ENCODE results near the gene TIMP2.
"Not testable (repeated sequence)": the region's sequence is repeated elsewhere in the genome, so short reads cannot be mapped to it uniquely, and the experiment has no call there.

TIMP2 gene

GRCh38 chr17:78891406-78892061 is 33.7 kb downstream of the TIMP2 start:
- H3K4me3 ChIP-seq (ENCODE audit: low read depth, low read length) = no peak overlapping the region

GRCh38 chr17:78890498-78890897 is 34.7 kb downstream of the TIMP2 start:
- no peak overlapping the region for H3K4me3 ChIP-seq (ENCODE audit: low read depth, low read length)

DNA sequence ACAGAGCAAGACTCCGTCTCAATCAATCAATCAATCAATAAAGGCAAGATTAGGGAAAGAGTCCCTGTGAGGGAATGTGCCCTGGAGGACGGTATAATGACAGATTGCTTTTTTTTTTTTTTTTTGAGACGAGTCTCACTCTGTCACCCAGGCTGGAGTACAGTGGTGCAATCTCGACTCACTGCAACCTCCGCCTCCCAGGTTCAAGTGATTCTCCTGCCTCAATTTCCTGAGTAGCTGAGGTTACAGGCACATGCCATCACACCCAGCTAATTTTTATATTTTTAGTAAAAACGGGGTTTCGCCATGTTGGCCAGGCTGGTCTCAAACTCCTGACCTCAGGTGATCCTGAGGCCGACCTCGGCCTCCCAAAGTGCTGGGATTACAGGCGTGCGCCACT is 35.1 kb downstream of the TIMP2 start:
- not testable (repeated sequence) for H3K4me3 ChIP-seq (ENCODE audit: low read depth, low read length)

DNA sequence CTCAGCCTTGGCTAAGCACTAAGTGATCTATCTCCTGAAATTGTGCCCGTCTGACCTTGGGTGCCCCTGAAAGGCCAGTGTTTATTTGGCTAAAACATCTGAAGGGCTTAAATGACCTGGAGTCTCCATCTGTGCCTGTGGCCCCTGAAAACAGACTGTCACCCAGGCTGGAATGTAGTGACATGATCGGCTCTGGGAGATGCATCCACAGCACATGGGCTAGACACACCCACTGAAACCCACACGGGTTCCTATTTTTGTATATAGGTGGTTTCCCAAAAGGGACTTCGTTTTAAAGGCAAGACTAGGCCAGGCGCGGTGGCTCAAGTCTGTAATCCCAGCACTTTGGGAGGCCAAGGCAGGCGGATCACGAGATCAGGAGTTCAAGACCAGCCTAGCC is 35.7 kb downstream of the TIMP2 start:
- H3K4me3 ChIP-seq (ENCODE audit: low read depth, low read length) = no peak overlapping the region

- H3K4me3 ChIP-seq (ENCODE audit: low read depth, low read length) = no peak overlapping the region
Measured at GRCh38 chr17:78888941-78889518, 36.2 kb downstream of the TIMP2 start.

- H3K4me3 ChIP-seq (ENCODE audit: low read depth, low read length) = no peak overlapping the region
Measured at GRCh38 chr17:78886954-78887353, 38.2 kb downstream of the TIMP2 start.

- H3K4me3 ChIP-seq (ENCODE audit: low read depth, low read length) = no peak overlapping the region
Measured at GRCh38 chr17:78885956-78886355, 39.2 kb downstream of the TIMP2 start.

- H3K4me3 ChIP-seq (ENCODE audit: low read depth, low read length) = no peak overlapping the region
Measured at GRCh38 chr17:78884876-78885667, 40.1 kb downstream of the TIMP2 start.

- no peak overlapping the region for H3K4me3 ChIP-seq (ENCODE audit: low read depth, low read length)
Measured at GRCh38 chr17:78884148-78884825, 40.9 kb downstream of the TIMP2 start.

DNA sequence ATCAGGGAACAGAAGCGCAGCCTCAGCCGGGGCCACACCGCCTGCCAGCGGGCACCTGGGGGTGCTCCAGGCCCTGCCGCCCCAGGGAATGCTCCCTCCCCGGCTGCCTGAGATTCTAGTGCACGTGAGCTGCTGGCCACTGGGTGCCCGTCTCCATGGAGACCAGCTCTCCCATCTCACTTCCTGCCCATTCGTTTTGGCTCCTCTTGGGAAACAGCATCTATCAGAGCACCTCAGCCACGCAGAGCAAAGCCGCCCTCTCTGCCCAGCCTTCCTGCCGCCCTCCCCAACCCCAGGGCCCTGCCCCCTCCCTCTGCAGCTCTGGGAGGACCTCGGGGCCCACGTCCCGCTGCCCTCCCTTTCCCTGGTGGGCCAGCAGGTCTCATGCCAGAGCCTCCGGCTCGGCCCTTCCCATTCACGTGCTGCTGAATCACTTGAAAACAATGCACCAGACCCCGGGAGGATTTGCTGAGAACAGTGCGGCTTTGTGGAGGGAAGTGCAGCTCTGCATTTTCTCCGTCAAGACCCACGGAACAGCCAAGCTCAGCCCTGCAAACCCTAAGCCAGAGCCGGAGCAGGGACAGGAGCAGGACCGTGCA is 41.6 kb downstream of the TIMP2 start:
- no peak overlapping the region for H3K4me3 ChIP-seq (ENCODE audit: low read depth, low read length)

- no peak overlapping the region for H3K4me3 ChIP-seq (ENCODE audit: low read depth, low read length)
Measured at GRCh38 chr17:78883089-78883532, 42.1 kb downstream of the TIMP2 start.

- no peak overlapping the region for H3K4me3 ChIP-seq (ENCODE audit: low read depth, low read length)
Measured at GRCh38 chr17:78882540-78883088, 42.6 kb downstream of the TIMP2 start.

DNA sequence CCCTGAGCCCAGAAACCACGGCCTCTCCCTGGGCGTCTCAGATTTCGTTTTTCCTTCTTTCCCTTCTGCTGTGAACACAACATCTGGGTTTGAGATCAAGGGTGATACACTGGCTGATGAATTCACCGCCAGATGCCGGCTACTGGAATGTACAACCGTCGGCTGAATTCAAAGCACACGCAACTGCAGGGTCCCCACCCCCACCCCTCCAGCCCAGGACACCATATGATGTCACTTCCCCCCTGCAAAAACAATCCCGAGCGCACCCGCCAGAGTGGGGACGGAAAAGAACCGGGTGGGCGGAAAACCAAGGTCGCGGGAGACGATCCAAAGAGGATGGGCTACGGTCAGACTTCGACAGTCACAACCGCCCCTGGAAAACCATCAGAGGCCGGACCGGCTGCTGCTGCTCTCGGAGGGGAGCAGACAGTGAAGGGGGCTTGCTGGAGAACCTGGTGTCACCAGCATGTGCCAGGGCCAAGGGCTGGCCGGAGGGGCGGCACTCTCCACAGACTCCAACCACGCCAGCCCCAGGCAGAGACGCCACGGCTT is 45.5 kb downstream of the TIMP2 start:
- H3K4me3 ChIP-seq (ENCODE audit: low read depth, low read length) = no peak overlapping the region

GRCh38 chr17:78878871-78879527 is 46.2 kb downstream of the TIMP2 start:
- H3K4me3 ChIP-seq (ENCODE audit: low read depth, low read length) = no peak overlapping the region

GRCh38 chr17:78878261-78878660 is 46.9 kb downstream of the TIMP2 start:
- no peak overlapping the region for H3K4me3 ChIP-seq (ENCODE audit: low read depth, low read length)

DNA sequence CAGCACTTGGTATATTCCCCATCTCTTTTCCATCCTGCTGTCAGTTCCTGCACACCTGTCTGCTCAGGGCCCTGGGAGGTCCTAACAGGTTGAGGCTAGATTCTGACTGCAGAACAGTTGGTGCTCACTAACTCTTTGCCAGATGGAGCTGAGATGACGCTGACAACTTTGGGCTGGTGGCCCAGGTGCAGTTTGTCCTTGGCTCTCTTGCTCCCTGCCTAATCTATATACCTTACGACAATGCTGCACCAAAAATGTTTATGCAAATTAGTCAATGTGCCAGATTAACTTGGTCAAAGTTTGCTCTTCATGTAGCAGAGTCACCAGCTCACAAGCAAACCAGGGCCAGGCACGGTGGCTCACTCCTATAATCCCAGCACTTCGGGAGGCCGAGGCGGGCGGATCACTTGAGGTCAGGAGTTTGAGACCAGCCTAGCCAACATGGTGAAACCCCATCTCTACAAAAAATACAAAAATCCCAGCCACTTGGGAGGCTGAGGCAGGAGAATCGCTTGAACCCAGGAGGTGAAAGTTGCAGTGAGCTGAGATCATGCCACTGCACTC is 48.2 kb downstream of the TIMP2 start:
- not testable (repeated sequence) for H3K4me3 ChIP-seq (ENCODE audit: low read depth, low read length)

- H3K4me3 ChIP-seq (ENCODE audit: low read depth, low read length) = no peak overlapping the region
Measured at GRCh38 chr17:78876094-78876597, 49.0 kb downstream of the TIMP2 start.

GRCh38 chr17:78875363-78876093 is 49.7 kb downstream of the TIMP2 start:
- no peak overlapping the region for H3K4me3 ChIP-seq (ENCODE audit: low read depth, low read length)
